ENCODE data around the gene PRRT2.

GRCh38 chr16:29810699-29811169, 1.3 kb upstream of the PRRT2 start:
- TF ChIP-seq CTCF (IDR thresholded peaks at IDR 0.05) (no peak), ZFX (IDR thresholded peaks at IDR 0.05; ENCODE audit: borderline replicate concordance) (no peak)

Measured in 22Rv1 (cell line).